Ascending aorta (tissue), 2 donors: Measurements from ENCODE around the gene SEZ6L. TPM values are rescaled to one million over a fixed set of nuclear protein-coding genes. Genes with fewer than 3 reads are reported as not detected.

ENCODE experiments used
- DNase-seq, 2 donors: peaks; one replicate each; pipeline ENCODE4 v3.0.0-alpha.2; 2019; ENCODE audit warnings: low spot score in 2 of 2
- H3K27ac ChIP-seq, 2 donors: fragments of 200-600 bp; sonication (generic); one replicate each; pipeline ENCODE4 v1.5.1; 2016 to 2017; ENCODE audit warnings: mild to moderate bottlenecking in 1 of 2
- H3K27me3 ChIP-seq: fragments of 200-600 bp; sonication (generic); one replicate; pipeline ENCODE4 v1.5.1; 2017
- H3K36me3 ChIP-seq, 2 donors: fragments of 200-600 bp; sonication (generic); one replicate each; pipeline ENCODE4 v1.5.1; 2016
- H3K4me1 ChIP-seq, 2 donors: fragments of 200-600 bp; sonication (generic); one replicate each; pipeline ENCODE4 v1.5.1; 2016 to 2017; ENCODE audit warnings: mild to moderate bottlenecking in 1 of 2
- H3K4me3 ChIP-seq, 2 donors: fragments of 200-600 bp; sonication (generic); one replicate each; pipeline ENCODE4 v1.5.1; 2016 to 2017; ENCODE audit warnings: mild to moderate bottlenecking in 1 of 2
- H3K9me3 ChIP-seq, 2 donors: fragments of 200-600 bp; sonication (generic); one replicate each; pipeline ENCODE4 v1.5.1; 2016
- intact Hi-C: fragments of 100-400 bp; cut with DNase I; formaldehyde crosslinking; loops from one replicate; pipeline ENCODE4 v1.15.1; 2023
- total RNA-seq: library from RNA; depleted of rRNA; stranded (reverse); fragments of >200 nt; gene quantifications from one replicate; pipeline ENCODE4 v1.1.0, GENCODE V29; 2016
- TF ChIP-seq, protein P1 (sequence below), 3 experiments: fragments of 200-600 bp in 2 of 3; fragments of 450-650 bp in 1 of 3; sonication (generic) in 2 of 3; IDR thresholded peaks; one replicate each; pipeline ENCODE4 v1.5.1; 2016 to 2019; ENCODE audit warnings: antibody characterized with exemption in 3 of 3, mild to moderate bottlenecking in 1 of 3, moderate library complexity in 1 of 3

Gene SEZ6L
- total RNA-seq = not detected

DNA sequence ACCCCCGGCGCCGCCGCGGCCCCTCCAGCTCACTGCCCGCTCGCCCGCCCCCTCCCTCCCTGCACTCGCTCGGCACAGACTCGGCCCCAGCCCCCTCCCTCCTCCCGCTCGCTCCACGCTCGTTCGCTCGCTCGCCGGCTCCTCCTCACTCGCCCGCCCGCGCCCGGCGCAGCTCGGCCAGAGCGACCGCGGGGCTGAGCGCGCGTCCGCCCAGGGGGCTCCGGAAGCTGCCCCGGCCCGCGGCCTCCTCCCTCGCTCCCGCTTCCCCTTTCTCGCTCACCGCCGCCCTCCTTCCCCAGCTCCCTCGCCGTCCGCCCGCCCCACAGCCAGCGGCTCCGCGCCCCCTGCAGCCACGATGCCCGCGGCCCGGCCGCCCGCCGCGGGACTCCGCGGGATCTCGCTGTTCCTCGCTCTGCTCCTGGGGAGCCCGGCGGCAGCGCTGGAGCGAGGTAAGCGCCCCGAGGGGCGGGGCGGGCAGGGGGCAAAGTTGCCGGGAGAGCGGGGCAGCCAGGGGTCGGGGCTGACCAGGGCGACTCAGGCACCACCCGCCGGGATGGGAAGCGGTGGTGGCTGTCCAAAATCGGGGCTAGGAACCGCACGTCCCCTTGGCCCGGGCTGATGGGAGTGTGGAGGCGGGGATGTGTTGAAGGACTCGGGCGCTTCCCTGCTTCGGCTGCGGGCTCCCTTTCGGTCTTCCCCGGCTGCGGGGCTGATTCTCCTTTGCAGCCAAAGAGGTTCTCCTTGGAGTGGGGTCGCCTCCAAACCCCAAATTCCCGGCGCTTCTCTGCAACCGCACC is at the start of gene SEZ6L:
SEZ6L (plus strand) TSS at position 148 of the 797 bp plus-strand sequence; CDS start at position 356, 208 bp downstream.
- DNase-seq = no peak
- no peaks in the 10 kb centered on the region for H3K27me3 ChIP-seq
- intact Hi-C loops = no loop called here
- H3K36me3 ChIP-seq = no peaks in the 10 kb centered on the region
- H3K9me3 ChIP-seq = no peaks in the 10 kb centered on the region
- TF ChIP-seq, protein P1, sequence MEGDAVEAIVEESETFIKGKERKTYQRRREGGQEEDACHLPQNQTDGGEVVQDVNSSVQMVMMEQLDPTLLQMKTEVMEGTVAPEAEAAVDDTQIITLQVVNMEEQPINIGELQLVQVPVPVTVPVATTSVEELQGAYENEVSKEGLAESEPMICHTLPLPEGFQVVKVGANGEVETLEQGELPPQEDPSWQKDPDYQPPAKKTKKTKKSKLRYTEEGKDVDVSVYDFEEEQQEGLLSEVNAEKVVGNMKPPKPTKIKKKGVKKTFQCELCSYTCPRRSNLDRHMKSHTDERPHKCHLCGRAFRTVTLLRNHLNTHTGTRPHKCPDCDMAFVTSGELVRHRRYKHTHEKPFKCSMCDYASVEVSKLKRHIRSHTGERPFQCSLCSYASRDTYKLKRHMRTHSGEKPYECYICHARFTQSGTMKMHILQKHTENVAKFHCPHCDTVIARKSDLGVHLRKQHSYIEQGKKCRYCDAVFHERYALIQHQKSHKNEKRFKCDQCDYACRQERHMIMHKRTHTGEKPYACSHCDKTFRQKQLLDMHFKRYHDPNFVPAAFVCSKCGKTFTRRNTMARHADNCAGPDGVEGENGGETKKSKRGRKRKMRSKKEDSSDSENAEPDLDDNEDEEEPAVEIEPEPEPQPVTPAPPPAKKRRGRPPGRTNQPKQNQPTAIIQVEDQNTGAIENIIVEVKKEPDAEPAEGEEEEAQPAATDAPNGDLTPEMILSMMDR (IDR thresholded peaks at IDR 0.05) = no peak
- peak within 1 kb of the TSS; percentile 20 to 63 for H3K4me3 ChIP-seq
- H3K27ac ChIP-seq = no peak within 1 kb of the TSS
- H3K4me1 ChIP-seq = peaks cover 0 to 5% of the 10 kb centered on the region in 2 donors

DNA sequence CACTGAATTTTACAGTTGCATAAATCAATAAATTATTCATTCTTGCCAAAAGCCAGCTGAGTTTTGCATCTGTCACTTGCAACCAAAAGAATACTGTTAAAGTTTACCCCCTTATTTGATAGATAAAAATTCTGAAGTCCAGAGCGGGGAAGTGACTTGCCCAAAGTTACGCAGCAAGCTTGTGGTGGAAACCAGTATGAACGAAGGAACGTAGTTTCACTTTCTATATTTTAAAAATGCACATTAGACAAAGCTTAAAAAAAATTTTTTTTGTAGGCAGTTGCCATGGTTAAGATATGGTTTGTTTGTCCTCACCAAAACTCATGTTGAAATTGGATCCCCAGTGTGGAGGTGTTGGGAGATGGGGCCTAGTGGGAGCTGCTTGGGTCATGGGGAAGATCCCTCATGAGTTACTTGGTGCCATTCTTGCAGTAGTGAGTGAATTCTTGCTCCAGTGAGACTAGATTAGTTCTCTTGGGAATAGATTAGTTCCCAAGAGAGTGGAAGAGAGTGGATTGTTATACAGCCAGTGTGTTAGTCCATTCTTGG is 46.3 kb upstream of the SEZ6L start:
- TF ChIP-seq, protein P1 (IDR thresholded peaks at IDR 0.05) = no peak
- Histone ChIP-seq H3K27ac (no peak overlapping the region), H3K4me1 (no peaks in the 10 kb centered on the region), H3K27me3 (no peaks in the 10 kb centered on the region), H3K4me3 (no peak overlapping the region), H3K36me3 (no peaks in the 10 kb centered on the region), H3K9me3 (no peaks in the 10 kb centered on the region)
- no peak for DNase-seq
- intact Hi-C loops = no loop called here

DNA sequence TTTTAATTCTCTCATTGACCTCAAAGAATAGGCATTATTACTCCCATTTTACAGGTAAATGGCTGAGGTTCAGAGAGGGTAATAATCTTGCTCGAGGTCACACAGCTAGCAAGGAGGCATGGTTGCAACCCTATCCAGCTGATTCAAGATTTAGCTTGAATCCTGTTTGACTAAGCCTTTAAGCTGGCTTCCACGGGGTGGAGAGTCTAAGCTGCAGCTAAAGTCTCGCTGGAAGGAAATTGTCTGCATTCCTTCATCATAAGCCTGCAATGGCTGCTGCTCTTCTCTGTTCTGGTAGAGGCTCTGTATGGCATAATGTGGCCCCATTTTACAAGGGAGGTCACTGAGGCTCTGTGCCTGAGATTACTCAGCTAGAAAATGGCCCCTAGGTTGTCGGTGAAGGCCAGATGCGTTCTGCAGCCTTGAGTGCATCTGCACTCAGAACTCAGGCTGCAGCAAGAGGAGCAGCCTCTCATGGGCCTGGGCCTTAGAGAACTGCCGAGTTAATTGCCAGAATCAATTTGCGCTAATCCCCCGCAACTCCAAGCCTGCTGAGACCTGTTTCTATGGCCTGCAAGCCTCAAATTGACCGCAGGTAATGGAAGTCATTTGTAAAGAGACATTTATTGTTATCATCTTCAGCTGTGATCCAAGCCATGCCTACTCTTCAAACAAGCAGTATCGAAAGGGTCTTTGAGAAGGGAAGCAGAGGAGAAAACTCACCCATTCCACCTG is 44.1 kb upstream of the SEZ6L start:
- Histone ChIP-seq H3K9me3 (no peaks in the 10 kb centered on the region), H3K27ac (no peak overlapping the region), H3K36me3 (no peaks in the 10 kb centered on the region), H3K4me1 (no peaks in the 10 kb centered on the region), H3K4me3 (no peak overlapping the region), H3K27me3 (no peaks in the 10 kb centered on the region)
- no peak for DNase-seq
- TF ChIP-seq, protein P1 (IDR thresholded peaks at IDR 0.05) = no peak
- intact Hi-C loops = no loop called here

DNA sequence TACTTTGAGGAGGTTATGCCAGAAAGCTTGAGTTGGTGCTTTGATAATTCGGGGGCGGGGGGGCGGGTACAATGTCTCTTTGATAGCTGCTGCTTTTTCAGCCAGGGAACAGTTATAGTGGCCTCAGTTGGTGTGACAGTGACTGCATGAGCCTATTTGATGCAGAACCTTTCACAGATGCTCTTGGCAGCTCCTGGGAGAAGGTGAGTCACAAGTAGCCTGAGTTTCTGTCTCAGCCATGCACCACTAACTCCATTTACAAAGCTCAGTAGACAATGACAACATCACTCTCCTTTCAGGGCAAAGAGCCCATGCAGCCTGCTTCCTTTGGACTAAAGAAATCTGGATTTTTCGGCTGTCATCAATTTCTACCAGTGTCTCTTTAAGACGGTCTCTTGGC is 42.1 kb upstream of the SEZ6L start:
- no peaks in the 10 kb centered on the region for H3K4me1 ChIP-seq
- no peak overlapping the region for H3K4me3 ChIP-seq
- no peaks in the 10 kb centered on the region for H3K36me3 ChIP-seq
- DNase-seq = no peak
- no peaks in the 10 kb centered on the region for H3K9me3 ChIP-seq
- no peaks in the 10 kb centered on the region for H3K27me3 ChIP-seq
- H3K27ac ChIP-seq = no peak overlapping the region
- TF ChIP-seq, protein P1 (IDR thresholded peaks at IDR 0.05) = no peak
- intact Hi-C loops = no loop called here

DNA sequence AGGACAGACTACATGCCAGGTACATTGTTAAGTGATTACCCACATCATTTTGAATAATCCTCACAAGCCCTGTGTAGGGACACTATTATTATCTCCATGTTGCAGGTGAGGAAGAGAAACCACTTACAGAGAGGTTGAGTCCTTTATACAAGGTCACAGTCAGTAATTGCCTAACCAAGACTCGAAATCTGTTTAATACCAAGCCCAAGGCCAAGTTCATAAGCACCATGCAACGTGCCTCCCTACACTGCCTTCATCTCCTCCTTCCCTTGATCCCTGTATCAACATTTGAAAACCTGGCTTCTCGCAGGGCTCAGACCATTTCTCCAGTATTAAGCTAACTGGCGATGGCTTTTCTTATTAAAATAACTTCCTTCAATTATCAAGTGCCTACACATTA is 41.7 kb upstream of the SEZ6L start:
- Histone ChIP-seq H3K27me3 (no peaks in the 10 kb centered on the region), H3K9me3 (no peaks in the 10 kb centered on the region), H3K4me1 (no peaks in the 10 kb centered on the region), H3K4me3 (no peak overlapping the region), H3K36me3 (no peaks in the 10 kb centered on the region), H3K27ac (no peak overlapping the region)
- intact Hi-C loops = no loop called here
- TF ChIP-seq, protein P1 (IDR thresholded peaks at IDR 0.05) = no peak
- DNase-seq = no peak
